HL-60 (cell line): ENCODE results near the gene RTF2.

Experiments used
- DNase-seq, 2 experiments: peaks; one replicate each; pipeline ENCODE4 v3.0.0-alpha.2; 2010 to 2020; ENCODE audit warnings: low read depth in 1 of 2, low spot score in 1 of 2
- H3K27ac ChIP-seq: fragments of 250-450 bp; sonication (Bioruptor Pico); replicated peaks from 2 replicates; pipeline ENCODE4 v1.5.1; 2020; ENCODE audit warnings: mild to moderate bottlenecking, moderate library complexity
- H3K27me3 ChIP-seq: fragments of 250-450 bp; sonication (Bioruptor Pico); 2 replicates; pipeline ENCODE4 v1.5.1; 2021; ENCODE audit warnings: mild to moderate bottlenecking, moderate library complexity; ENCODE audit not compliant: insufficient read depth, poor library complexity, severe bottlenecking
- H3K4me3 ChIP-seq: replicated peaks from 2 replicates; pipeline ENCODE4 v1.5.1; 2011; ENCODE audit warnings: mild to moderate bottlenecking, control low read depth, low read length; ENCODE audit not compliant: insufficient read depth
- CTCF ChIP-seq: IDR thresholded peaks from one replicate; pipeline ENCODE4 v1.5.1; 2011; ENCODE audit warnings: low read length, control low read depth, inconsistent platforms; ENCODE audit not compliant: insufficient read depth
- GABPA ChIP-seq: IDR thresholded peaks from 2 replicates; pipeline ENCODE4 v1.6.1; 2012; ENCODE audit warnings: low read depth
- POLR2AphosphoS5 ChIP-seq: IDR thresholded peaks from 2 replicates; pipeline ENCODE4 v1.6.1; 2012; ENCODE audit warnings: low read depth
- REST ChIP-seq: IDR thresholded peaks from 2 replicates; pipeline ENCODE4 v1.6.1; 2012; ENCODE audit warnings: low read depth; ENCODE audit not compliant: insufficient replicate concordance
- SPI1 ChIP-seq: IDR thresholded peaks from 2 replicates; pipeline ENCODE4 v1.6.1; 2012; ENCODE audit warnings: low read depth, mild to moderate bottlenecking, borderline replicate concordance

The RTF2 gene

GRCh38 chr20:56453352-56453751, 15.1 kb upstream of the RTF2 start:
- peak in 1 of 2 experiments; percentile 36 for DNase-seq
- TF ChIP-seq POLR2AphosphoS5 (no peak), CTCF (no peak), SPI1 (no peak), REST (no peak), GABPA (no peak)

GRCh38 chr20:56454754-56455153, 13.7 kb upstream of the RTF2 start:
- TF ChIP-seq SPI1 (no peak), POLR2AphosphoS5 (no peak), GABPA (no peak), CTCF (no peak), REST (no peak)
- no peaks in the 10 kb centered on the region for H3K27me3 ChIP-seq
- DNase-seq, result no peak
- H3K4me3 ChIP-seq, result no peak overlapping the region
- no peak overlapping the region for H3K27ac ChIP-seq

More at GRCh38 chr20:56453352-56453751, 15.1 kb upstream of the RTF2 start:
- no peaks in the 10 kb centered on the region for H3K27me3 ChIP-seq
- H3K27ac ChIP-seq, result peak overlapping the region; percentile 31
- no peak overlapping the region for H3K4me3 ChIP-seq

- TF ChIP-seq CTCF (no peak), GABPA (no peak), REST (no peak), POLR2AphosphoS5 (no peak), SPI1 (no peak)
- H3K4me3 ChIP-seq, result no peak overlapping the region
- H3K27me3 ChIP-seq, result no peaks in the 10 kb centered on the region
- no peak for DNase-seq
- no peak overlapping the region for H3K27ac ChIP-seq
These were observed 10.1 kb upstream of the RTF2 start for GRCh38 chr20:56458206-56458821.
